Kidney capillary endothelial cell (primary cell): ENCODE results near the gene RAPGEF3.
A peak's percentile ranks its signal among the peaks of the same experiment; 100 is the strongest.

Experiments used
- DNase-seq: peaks from one replicate; pipeline ENCODE4 v3.0.0-alpha.2; 2018; ENCODE audit warnings: low spot score

RAPGEF3 gene

DNA sequence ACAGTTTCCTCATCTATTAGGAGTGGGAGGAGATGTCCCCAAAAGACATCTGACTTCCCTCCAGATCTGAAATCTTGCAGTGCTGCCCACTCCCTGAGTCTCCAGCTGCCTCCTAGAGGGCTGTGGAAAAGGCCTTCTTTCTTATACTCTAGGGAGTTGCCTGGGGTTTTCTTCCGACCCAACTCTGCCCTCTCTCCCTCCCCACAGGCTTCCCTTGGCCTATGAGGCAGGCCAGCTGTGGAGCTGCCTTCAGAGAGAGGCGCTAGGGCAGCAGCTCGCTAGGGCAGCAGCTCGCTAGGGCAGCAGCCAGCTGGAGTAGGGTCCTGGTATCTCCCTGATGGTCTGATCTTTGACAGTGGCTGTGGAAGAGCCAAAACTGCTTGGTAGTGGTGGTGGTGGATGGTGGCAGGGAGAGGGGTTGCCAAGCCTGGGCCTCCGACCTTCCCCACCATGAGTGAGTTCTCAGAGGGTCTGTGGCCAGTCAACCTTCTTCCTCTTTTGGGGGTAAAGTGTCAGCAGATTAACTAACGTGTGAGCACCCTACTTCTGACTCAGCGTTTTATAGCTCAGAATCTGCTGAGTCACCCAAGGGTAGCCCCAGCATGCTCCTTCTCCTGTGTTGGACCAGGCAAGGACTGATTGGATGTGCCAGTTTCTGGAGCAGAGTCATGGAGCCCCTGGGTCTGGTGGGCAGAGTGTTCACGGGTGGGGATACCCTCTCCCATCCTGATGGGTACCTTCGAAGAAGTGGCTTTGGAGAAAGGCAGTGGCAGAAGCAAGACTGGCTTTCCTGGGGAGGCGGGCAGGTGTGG is 16.6 kb upstream of the RAPGEF3 start:
- DNase-seq = no peak

DNA sequence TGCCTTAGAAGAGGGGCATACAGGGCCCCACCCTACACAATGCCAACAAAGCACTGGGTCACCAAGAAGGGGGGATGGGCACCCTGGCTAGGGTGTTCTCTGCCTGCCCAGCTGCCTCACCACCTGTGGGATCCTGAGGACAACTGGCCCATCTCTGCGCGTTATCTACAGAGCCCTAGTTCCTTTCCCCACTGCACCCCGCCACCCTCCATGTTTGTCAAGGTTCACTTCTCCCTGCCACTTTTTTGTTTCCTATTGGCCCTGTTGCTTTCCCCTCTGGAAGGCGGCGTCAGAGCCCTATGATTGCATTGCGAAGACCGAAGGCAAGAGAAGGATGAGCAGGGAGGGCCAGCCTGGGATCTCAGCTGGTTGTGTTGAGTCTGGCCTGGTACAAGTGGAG is 16.0 kb upstream of the RAPGEF3 start:
- no peak for DNase-seq

GRCh38 chr12:47773858-47774580 is 15.3 kb upstream of the RAPGEF3 start:
- no peak for DNase-seq

GRCh38 chr12:47773062-47773857 is 14.6 kb upstream of the RAPGEF3 start, which contains the start of gene SLC48A1:
Gene SLC48A1 (plus strand): TSS chr12:47773238. CDS start chr12:47773305, 67 bp downstream.
- peak; percentile 68 for DNase-seq

DNA sequence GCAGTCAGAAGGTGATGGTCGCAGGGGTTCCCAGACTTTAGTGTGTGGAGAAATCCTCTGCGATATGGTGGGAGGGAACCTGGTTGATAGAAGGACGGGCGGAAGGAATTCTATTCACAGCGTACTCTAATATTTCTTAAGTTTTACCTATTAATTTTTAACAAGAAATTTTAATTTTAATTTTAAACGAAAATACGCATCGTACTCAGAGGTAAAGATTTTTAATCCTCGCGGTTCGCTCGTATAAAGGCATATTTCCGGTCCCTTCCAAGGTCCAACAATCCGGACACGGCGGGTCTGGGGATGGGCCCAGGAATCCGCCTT is 14.0 kb upstream of the RAPGEF3 start:
- DNase-seq = no peak

DNA sequence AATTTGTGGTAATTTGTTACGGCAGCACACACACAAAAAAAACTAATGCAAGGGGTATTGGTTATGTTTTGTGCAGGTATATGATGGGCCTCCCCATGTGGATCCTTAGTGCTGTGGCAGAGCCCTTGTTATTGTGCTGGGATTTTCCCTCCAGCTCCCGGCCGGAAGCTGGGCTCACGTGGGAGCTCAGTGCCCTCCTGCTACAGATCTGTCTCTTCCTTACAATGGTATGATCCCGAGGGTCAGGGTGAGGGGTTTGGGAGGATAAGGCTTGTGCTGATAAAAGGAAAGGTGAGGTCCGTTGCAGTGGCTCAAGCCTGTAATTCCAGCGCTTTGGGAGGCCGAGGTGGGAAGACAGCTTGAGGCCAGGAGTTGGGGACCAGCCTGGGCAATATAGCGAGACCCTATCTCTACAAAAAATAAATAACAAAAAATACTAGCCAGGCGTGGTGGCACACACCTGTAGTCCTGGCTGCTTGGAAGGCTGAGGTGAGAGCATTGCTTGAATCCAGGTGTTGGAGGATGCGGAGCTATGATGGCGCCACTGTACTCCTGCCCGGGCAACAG is 13.5 kb upstream of the RAPGEF3 start:
- DNase-seq = no peak

DNA sequence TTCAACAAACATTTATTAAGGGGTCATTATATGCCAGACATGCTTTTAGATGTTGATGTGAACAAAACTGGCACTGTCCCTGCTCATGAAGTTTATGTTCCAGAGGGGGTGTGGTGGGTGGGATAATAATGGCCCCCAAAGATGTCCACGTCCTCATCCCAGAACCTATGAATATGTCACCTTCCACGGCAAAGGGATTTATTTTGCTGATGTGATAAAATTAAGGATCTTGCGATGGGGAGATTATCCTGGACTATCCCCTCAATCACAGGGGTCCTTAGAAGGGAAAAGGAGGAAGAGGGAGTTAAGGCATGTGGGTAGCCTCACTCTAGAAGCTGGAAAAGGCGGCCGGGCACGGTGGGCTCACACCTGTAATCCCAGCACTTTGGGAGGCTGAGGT is 12.6 kb upstream of the RAPGEF3 start:
- no peak for DNase-seq

GRCh38 chr12:47770086-47770726 is 11.5 kb upstream of the RAPGEF3 start:
- DNase-seq = no peak

DNA sequence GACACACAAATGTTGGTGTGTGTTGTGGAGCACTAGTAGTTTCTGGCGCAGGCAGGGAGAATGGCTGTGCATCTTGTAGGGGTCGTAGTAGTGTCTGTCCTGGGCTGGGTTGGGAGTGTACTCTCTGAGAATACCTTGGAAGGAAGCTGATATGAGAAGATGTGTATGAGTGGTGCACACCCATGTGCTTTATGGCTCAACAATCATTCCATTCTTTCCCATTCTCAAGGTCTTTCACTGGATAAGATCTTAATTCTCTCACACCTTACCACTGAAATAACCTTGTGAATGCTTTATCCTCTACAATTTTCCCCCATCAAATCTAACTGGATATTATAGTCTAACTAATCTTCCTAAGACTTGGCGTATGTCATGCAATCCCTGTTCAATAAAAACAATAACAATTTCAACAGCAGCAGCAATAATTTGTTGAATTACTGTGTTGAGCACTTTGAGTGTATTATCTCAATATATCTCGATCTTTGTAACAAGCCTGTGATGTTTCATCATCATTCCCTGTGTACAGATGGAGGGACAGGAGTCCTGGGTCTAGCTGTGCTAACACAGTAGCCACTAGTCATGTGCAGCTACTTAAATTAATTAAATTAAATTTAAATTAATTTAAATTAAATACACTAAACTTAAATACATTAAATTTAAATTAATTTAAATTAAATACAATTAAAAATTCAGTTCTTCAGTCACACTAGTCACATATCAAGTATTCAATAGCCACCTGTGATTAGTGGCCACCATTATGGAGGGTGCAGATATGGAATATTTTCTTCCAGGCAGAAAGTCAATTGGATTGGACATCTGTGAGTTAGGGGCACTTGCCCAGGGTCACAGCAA is 10.8 kb upstream of the RAPGEF3 start:
- no peak for DNase-seq

DNA sequence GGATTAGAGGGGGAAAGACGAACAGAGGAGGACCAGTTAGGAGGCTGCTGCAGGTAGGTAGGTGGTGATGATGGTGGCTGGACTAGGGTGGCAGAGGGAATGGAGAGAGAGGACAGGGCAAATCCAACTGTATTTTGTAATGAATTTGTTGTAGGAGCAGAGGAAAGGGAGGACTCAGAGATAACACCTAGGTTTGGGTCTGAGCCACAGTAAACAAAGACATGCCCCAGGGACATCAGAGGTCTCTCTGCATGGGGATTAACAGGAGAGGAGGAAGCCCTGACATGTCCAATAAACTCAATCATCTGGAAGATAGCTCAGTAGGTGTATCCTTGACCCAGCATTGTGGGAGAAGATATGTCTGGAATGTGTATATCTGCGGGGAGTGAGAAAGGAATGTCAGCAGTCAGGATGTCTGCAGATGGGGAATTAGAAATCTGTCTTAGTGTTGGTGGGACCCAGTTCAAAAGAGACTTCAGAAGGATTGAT is 9.7 kb upstream of the RAPGEF3 start:
- no peak for DNase-seq

DNA sequence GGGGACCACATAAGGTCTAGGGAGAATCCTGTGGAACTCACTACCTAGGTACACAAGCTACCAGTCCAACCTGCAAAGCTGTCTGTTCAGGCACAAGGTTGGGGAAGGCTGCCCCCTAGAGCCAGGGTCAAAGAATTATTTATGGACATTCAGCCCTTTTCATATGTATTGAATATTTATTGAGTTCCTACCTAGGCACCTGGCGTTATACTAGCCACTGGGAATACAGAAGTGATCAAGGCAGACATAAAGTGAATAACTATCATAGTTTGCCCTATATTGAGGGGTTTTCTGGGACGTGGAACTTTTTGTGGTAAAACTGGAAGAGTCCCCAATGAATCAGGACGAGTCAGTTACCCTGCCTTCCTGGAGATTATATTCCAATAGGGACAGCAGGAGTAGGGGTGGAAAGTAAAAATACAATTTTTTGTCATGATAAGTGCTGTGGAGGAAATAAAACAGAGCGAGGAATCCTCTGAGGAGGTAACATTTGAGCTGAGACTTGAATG is 8.6 kb upstream of the RAPGEF3 start:
- DNase-seq = no peak

GRCh38 chr12:47766502-47767215 is 8.0 kb upstream of the RAPGEF3 start:
- DNase-seq = no peak

GRCh38 chr12:47763481-47764346 is 5.0 kb upstream of the RAPGEF3 start:
- no peak for DNase-seq

- DNase-seq = no peak
These were observed 4.3 kb upstream of the RAPGEF3 start for GRCh38 chr12:47762850-47763465.

DNA sequence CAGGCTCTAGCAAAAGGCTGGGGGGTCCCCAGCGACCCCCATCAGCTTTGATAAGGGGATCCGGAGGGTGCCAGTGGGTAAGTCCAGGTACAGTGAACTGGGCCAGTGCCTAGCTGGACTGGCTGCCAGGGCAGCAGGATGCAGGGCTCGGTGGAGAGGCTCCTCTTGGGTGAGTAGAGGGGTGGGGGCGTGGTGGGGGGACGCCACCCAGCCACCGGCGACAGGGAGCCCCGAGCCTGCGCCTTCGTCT is 171 bp downstream of the RAPGEF3 start:
- DNase-seq = no peak

DNA sequence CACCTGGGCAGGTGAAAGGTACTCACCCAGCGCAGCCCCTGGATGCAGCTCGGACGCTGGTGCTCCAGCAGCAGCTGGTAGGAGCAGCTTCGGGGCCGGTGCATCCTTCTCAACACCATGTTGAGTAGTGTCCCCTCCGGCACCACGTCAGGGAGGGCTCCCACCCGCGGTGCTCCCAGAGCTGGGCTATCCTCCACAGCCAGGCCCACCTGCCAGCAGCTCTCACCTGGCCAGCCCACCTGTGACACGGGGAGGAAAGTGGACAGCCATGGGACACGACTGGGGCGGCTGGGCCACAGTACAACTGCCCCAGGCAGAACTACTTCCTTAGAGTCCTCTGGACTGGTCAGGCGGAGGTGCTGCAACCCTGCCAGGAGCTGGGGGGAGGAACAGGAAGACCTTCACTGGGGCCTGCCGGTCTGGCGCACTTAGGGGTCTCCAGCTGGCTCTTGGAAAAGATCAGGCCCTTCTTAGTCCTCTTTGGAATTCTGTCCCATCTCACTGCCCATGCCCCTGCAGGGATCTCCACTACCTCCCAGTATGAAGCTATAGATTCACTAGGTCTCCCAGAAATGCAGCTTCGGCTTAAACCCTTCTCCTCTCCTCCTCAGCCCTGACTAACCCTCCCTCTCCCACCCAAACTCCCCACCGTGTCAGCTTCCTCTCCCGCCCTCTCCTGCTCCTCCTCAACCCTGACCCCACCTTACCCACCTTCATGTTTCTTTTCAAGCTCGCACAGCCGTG is 668 bp downstream of the RAPGEF3 start:
- no peak for DNase-seq

GRCh38 chr12:47757364-47757839 is 1.3 kb downstream of the RAPGEF3 start:
- no peak for DNase-seq
